SK-N-SH (cell line): ENCODE results near the gene OR2V1. TPM values are rescaled to one million over a fixed set of nuclear protein-coding genes. Genes with fewer than 3 reads are reported as not detected.

Experiments used
- CTCF ChIA-PET: fragments of 300-600, 350-600 bp; formaldehyde crosslinking; extraction: SDS; loops from one replicate; lab custom pipeline; 2021; lab: Yijun Ruan, JAX
- POLR2A ChIA-PET: fragments of 350-600 bp; sonication (Branson Sonifier 250); formaldehyde crosslinking; extraction: SDS; loops from one replicate; lab custom pipeline; 2020; ENCODE audit warnings: antibody characterized with exemption, inconsistent platforms; lab: Yijun Ruan, JAX
- DNase-seq: peaks from one replicate; pipeline ENCODE4 v3.0.0; 2012
- H2AFZ ChIP-seq: fragments of 200-600 bp; sonication (generic); 2 replicates; pipeline ENCODE4 v1.8.1; 2016; ENCODE audit warnings: antibody characterized with exemption, mild to moderate bottlenecking, low read depth
- H3F3A ChIP-seq: fragments of 200-600 bp; sonication (generic); replicated peaks from 2 replicates; pipeline ENCODE3; 2016; ENCODE audit warnings: antibody characterized with exemption, mild to moderate bottlenecking; ENCODE audit not compliant: insufficient read depth
- H3K27ac ChIP-seq, 2 experiments: fragments of 200-500 bp in 1 of 2; fragments of 200-600 bp in 1 of 2; sonication (Bioruptor generic) in 1 of 2; sonication (generic), shearing (Covaris generic) in 1 of 2; 2 replicates each; pipeline versions ENCODE4 v1.5.1 to v1.6.1; 2014 to 2016; ENCODE audit warnings: low read depth in 2 of 2, inconsistent platforms in 1 of 2, low read length in 1 of 2, mild to moderate bottlenecking in 1 of 2, mixed read lengths in 1 of 2
- H3K27me3 ChIP-seq: fragments of 200-600 bp; sonication (generic), shearing (Covaris generic); 2 replicates; pipeline ENCODE4 v1.6.1; 2016; ENCODE audit warnings: mixed run types; ENCODE audit not compliant: insufficient read depth
- H3K36me3 ChIP-seq, 2 experiments: fragments of 200-500 bp in 1 of 2; fragments of 200-600 bp in 1 of 2; sonication (Bioruptor generic) in 1 of 2; sonication (generic) in 1 of 2; replicated peaks in 1 of 2; 2 replicates each; pipeline versions ENCODE3 to v1.5.1; 2014 to 2016; ENCODE audit warnings: low read length in 1 of 2, mild to moderate bottlenecking in 1 of 2; ENCODE audit not compliant: insufficient read depth in 2 of 2, control insufficient read depth in 1 of 2
- H3K4me1 ChIP-seq, 2 experiments: fragments of 200-500 bp in 1 of 2; fragments of 200-600 bp in 1 of 2; sonication (Bioruptor generic) in 1 of 2; sonication (generic), shearing (Covaris generic) in 1 of 2; 2 replicates each; pipeline versions ENCODE4 v1.5.1 to v1.6.1; 2014 to 2016; ENCODE audit warnings: low read depth in 1 of 2, low read length in 1 of 2, mixed run types in 1 of 2; ENCODE audit not compliant: insufficient read depth in 2 of 2, control insufficient read depth in 1 of 2
- H3K4me2 ChIP-seq: fragments of 200-600 bp; sonication (generic), shearing (Covaris generic); 2 replicates; pipeline ENCODE4 v1.6.1; 2017; ENCODE audit warnings: mixed run types
- H3K4me3 ChIP-seq, 2 experiments: fragments of 200-500 bp in 1 of 2; fragments of 200-600 bp in 1 of 2; sonication (Bioruptor generic) in 1 of 2; sonication (generic), shearing (Covaris generic) in 1 of 2; 2 replicates each; pipeline versions ENCODE4 v1.5.1 to v1.8.1; 2014 to 2016; ENCODE audit warnings: low read depth in 2 of 2, inconsistent platforms in 1 of 2, low read length in 1 of 2, mild to moderate bottlenecking in 1 of 2, mixed read lengths in 1 of 2, moderate library complexity in 1 of 2
- H3K79me2 ChIP-seq: fragments of 200-600 bp; sonication (generic); 2 replicates; pipeline ENCODE4 v1.8.1; 2017; ENCODE audit warnings: mild to moderate bottlenecking; ENCODE audit not compliant: insufficient read depth
- H3K9ac ChIP-seq: fragments of 200-600 bp; sonication (generic); 2 replicates; pipeline ENCODE4 v1.6.1; 2017; ENCODE audit warnings: mixed run types
- H3K9me2 ChIP-seq: fragments of 200-600 bp; sonication (generic); 2 replicates; pipeline ENCODE4 v1.6.1; 2017; ENCODE audit warnings: mixed run types
- H3K9me3 ChIP-seq: fragments of 200-600 bp; sonication (generic); 2 replicates; pipeline ENCODE4 v1.6.1; 2017; ENCODE audit warnings: mixed run types, mild to moderate bottlenecking, moderate library complexity
- H4K20me1 ChIP-seq: fragments of 200-600 bp; sonication (generic); 2 replicates; pipeline ENCODE4 v1.6.1; 2017; ENCODE audit warnings: mild to moderate bottlenecking, mixed run types; ENCODE audit not compliant: insufficient read depth
- CHD2 ChIP-seq: fragments of 150-350 bp; IDR thresholded peaks from 2 replicates; pipeline ENCODE4 v1.6.1; 2018; ENCODE audit warnings: low read length; ENCODE audit not compliant: partially characterized antibody
- ELF1 ChIP-seq: IDR thresholded peaks from 2 replicates; pipeline ENCODE4 v1.4.0; 2012
- EP300 ChIP-seq, 2 experiments: IDR thresholded peaks; 2 replicates each; pipeline versions ENCODE4 v1.4.0 to v1.6.1; 2012; ENCODE audit warnings: borderline replicate concordance in 1 of 2, low read depth in 1 of 2, low read length in 1 of 2
- EZH2phosphoT487 ChIP-seq: fragments of 200-600 bp; sonication (generic); IDR thresholded peaks from 2 replicates; pipeline ENCODE4 v1.6.1; 2017; ENCODE audit warnings: low read depth, mixed run types, mild to moderate bottlenecking, antibody characterized with exemption, moderate library complexity, borderline replicate concordance
- GABPA ChIP-seq: IDR thresholded peaks from 2 replicates; pipeline ENCODE4 v1.4.0; 2012; ENCODE audit warnings: low read depth, mild to moderate bottlenecking
- GATA2 ChIP-seq: sonication (generic); formaldehyde crosslinking; IDR thresholded peaks from 2 replicates; pipeline ENCODE4 v1.5.0; 2020; ENCODE audit warnings: mild to moderate bottlenecking, missing genetic modification reagents
- IRF3 ChIP-seq: fragments of 150-350 bp; IDR thresholded peaks from 2 replicates; pipeline ENCODE4 v1.6.1; 2016; ENCODE audit warnings: mild to moderate bottlenecking, low read depth, low read length
- NFIC ChIP-seq: IDR thresholded peaks from 2 replicates; pipeline ENCODE4 v1.4.0; 2012; ENCODE audit warnings: borderline replicate concordance
- RAD21 ChIP-seq: IDR thresholded peaks from 2 replicates; pipeline ENCODE4 v1.6.1; 2012; ENCODE audit warnings: mild to moderate bottlenecking, low read length
- RCOR1 ChIP-seq: fragments of 150-350 bp; IDR thresholded peaks from 2 replicates; pipeline ENCODE4 v1.6.1; 2017; ENCODE audit warnings: antibody characterized with exemption, low read length
- RFX5 ChIP-seq: IDR thresholded peaks from 2 replicates; pipeline ENCODE4 v1.6.1; 2012; ENCODE audit warnings: mild to moderate bottlenecking, improper control_type of control experiment, low read length
- SIN3A ChIP-seq: IDR thresholded peaks from 2 replicates; pipeline ENCODE4 v1.6.1; 2012; ENCODE audit warnings: low read depth, mild to moderate bottlenecking, low read length, moderate library complexity, borderline replicate concordance
- TAF1 ChIP-seq: IDR thresholded peaks from 2 replicates; pipeline ENCODE4 v1.6.1; 2012; ENCODE audit warnings: low read depth, mild to moderate bottlenecking, low read length, moderate library complexity, borderline replicate concordance
- TCF12 ChIP-seq: IDR thresholded peaks from 2 replicates; pipeline ENCODE4 v1.4.0; 2012
- TEAD4 ChIP-seq: IDR thresholded peaks from 2 replicates; pipeline ENCODE4 v1.4.0; 2012; ENCODE audit warnings: mild to moderate bottlenecking, borderline replicate concordance; ENCODE audit not compliant: insufficient read depth
- USF1 ChIP-seq: IDR thresholded peaks from 2 replicates; pipeline ENCODE4 v1.4.0; 2012; ENCODE audit warnings: low read depth, borderline replicate concordance
- ZBTB33 ChIP-seq: IDR thresholded peaks from 2 replicates; pipeline ENCODE4 v1.4.0; 2012; ENCODE audit warnings: low read depth, borderline replicate concordance
- WGBS: methylation state at CpG from one replicate; pipeline ENCODE4 v1.1.6; 2017; ENCODE audit warnings: low lambda C conversion rate; 5-methylcytosine and 5-hydroxymethylcytosine counted together
- polyA plus RNA-seq, 3 experiments: library from polyadenylated mRNA; depleted of rRNA; stranded (reverse); fragments of >200 nt; gene quantifications; 2 replicates each; pipeline ENCODE4 v1.2.3, GENCODE V29; 2012
- TF ChIP-seq, protein P1 (sequence below): IDR thresholded peaks from 2 replicates; pipeline ENCODE4 v1.4.0; 2012; ENCODE audit warnings: low read depth
- TF ChIP-seq, protein P2 (sequence below): IDR thresholded peaks from 2 replicates; pipeline ENCODE4 v1.6.1; 2012; ENCODE audit warnings: mild to moderate bottlenecking, low read depth, low read length, moderate library complexity
- TF ChIP-seq, protein P3 (sequence below): fragments of 150-350 bp; IDR thresholded peaks from 2 replicates; pipeline ENCODE4 v1.6.1; 2017; ENCODE audit warnings: antibody characterized with exemption, low read length, low read depth, borderline replicate concordance

Gene OR2V1
- polyA plus RNA-seq, 1 of the 3 experiments (the other 2 are of a cell fraction): not detected

DNA sequence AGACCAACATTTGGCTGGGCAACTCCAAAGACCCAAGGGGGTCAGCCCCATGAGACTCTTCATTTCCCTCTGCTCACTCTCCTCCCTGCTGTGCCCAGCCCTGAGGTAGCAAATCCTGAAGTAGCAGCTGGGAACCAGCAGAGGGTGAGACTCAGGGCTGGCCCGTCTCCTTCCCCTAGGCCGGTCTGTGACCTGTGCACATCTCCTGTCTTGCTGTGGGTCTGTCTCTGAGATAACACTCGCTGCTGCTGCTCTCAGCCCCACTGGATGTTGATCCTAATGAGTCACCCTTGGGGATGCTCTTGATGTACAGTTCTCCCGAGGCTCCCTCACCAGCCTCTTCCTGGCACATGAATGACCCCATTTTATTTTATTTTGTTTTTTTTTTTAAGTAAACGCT is 7.3 kb upstream of the OR2V1 start (continued):
- no peak for TF ChIP-seq IRF3
- no peak for TF ChIP-seq TAF1
- no peak for TF ChIP-seq RCOR1
- no peak for TF ChIP-seq EP300 (IDR thresholded peaks at IDR 0.05; ENCODE audit: borderline replicate concordance in 1 of 2, low read depth in 1 of 2, low read length in 1 of 2)
- TF ChIP-seq TEAD4: no peak
- TF ChIP-seq, protein P1, sequence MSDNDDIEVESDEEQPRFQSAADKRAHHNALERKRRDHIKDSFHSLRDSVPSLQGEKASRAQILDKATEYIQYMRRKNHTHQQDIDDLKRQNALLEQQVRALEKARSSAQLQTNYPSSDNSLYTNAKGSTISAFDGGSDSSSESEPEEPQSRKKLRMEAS: no peak
- no peak for TF ChIP-seq ELF1
- TF ChIP-seq RFX5: no peak
- no peak for TF ChIP-seq SIN3A
- TF ChIP-seq GATA2 (CRISPR knock-in tag): no peak
- TF ChIP-seq RAD21: no peak
- TF ChIP-seq NFIC: no peak

DNA sequence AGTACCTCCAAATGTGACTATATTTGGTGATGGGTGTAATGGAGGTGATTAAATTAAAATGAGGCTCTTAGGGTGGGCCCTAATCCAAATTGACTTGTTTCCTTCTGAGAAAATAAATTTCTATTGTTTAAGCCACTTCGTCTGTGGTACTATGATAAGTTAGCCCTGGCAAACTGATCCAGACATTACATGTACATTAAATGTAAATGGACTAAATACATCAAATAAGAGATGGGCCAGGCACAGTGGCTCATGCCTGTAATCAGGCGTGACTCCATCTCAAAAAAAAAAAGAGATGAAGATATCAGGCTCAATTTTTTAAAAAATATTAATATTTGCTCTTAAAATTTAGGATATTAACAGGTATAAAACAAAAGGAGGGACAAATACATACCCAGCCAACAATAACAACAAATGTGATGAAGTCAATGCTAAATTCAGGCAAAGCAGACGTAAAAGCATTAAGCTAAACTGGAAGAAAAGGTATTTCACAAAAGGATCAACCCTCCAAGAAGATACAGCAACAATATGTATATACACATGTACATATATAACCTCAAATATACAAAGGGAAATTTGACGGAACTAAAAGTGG is 5.5 kb upstream of the OR2V1 start:
- H3K4me3 ChIP-seq: no peak overlapping the region
- no peak for TF ChIP-seq CHD2
- TF ChIP-seq, protein P2, sequence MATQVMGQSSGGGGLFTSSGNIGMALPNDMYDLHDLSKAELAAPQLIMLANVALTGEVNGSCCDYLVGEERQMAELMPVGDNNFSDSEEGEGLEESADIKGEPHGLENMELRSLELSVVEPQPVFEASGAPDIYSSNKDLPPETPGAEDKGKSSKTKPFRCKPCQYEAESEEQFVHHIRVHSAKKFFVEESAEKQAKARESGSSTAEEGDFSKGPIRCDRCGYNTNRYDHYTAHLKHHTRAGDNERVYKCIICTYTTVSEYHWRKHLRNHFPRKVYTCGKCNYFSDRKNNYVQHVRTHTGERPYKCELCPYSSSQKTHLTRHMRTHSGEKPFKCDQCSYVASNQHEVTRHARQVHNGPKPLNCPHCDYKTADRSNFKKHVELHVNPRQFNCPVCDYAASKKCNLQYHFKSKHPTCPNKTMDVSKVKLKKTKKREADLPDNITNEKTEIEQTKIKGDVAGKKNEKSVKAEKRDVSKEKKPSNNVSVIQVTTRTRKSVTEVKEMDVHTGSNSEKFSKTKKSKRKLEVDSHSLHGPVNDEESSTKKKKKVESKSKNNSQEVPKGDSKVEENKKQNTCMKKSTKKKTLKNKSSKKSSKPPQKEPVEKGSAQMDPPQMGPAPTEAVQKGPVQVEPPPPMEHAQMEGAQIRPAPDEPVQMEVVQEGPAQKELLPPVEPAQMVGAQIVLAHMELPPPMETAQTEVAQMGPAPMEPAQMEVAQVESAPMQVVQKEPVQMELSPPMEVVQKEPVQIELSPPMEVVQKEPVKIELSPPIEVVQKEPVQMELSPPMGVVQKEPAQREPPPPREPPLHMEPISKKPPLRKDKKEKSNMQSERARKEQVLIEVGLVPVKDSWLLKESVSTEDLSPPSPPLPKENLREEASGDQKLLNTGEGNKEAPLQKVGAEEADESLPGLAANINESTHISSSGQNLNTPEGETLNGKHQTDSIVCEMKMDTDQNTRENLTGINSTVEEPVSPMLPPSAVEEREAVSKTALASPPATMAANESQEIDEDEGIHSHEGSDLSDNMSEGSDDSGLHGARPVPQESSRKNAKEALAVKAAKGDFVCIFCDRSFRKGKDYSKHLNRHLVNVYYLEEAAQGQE: no peak
- TF ChIP-seq RCOR1: no peak
- TF ChIP-seq EZH2phosphoT487: no peak
- TF ChIP-seq ELF1: no peak
- TF ChIP-seq, protein P3, sequence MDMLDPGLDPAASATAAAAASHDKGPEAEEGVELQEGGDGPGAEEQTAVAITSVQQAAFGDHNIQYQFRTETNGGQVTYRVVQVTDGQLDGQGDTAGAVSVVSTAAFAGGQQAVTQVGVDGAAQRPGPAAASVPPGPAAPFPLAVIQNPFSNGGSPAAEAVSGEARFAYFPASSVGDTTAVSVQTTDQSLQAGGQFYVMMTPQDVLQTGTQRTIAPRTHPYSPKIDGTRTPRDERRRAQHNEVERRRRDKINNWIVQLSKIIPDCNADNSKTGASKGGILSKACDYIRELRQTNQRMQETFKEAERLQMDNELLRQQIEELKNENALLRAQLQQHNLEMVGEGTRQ: no peak
- no peak for TF ChIP-seq GABPA
- no peak for TF ChIP-seq SIN3A
- TF ChIP-seq TAF1: no peak
- no peak for TF ChIP-seq TCF12
- TF ChIP-seq USF1: no peak
- TF ChIP-seq ZBTB33: no peak
- H3F3A ChIP-seq: no peaks in the 10 kb centered on the region
- peaks cover 16% of the 10 kb centered on the region; the same call in 1 of the 2 replicates for H3K27me3 ChIP-seq
- no peaks in the 10 kb centered on the region for H3K36me3 ChIP-seq
- CTCF ChIA-PET: interaction anchor here (1.2 kb wide), 1 partner anchor 352 kb away, joined by 3 read pairs; no protein-coding TSS in a partner anchor
- no peaks in the 10 kb centered on the region; a peak in 1 of 4 replicates for H3K4me1 ChIP-seq
- H4K20me1 ChIP-seq: no peaks in the 10 kb centered on the region
- POLR2A ChIA-PET: no interaction called here
- H3K4me2 ChIP-seq: no peak overlapping the region
- 16% methylated on average over 4 of the region's 4 CpGs for WGBS
- no peaks in the 10 kb centered on the region for H3K9me2 ChIP-seq
- no peak overlapping the region for H2AFZ ChIP-seq
- no peak overlapping the region for H3K9ac ChIP-seq
- peaks cover 6% of the 10 kb centered on the region; the same call in 1 of the 2 replicates for H3K9me3 ChIP-seq
- H3K79me2 ChIP-seq: no peaks in the 10 kb centered on the region
- no peak for DNase-seq
- H3K27ac ChIP-seq: no peak overlapping the region
